ENCODE measurements around the gene TNS1.

- TF ChIP-seq EZH2 (IDR thresholded peaks at IDR 0.05; ENCODE audit: low read length, unreplicated experiment) (no peak), CTCF (conservative IDR thresholded peaks at IDR 0.05; ENCODE audit: low read depth, low read length) (no peak), EZH2phosphoT487 (IDR thresholded peaks at IDR 0.05; ENCODE audit: borderline replicate concordance, low read length) (no peak)
Measured at GRCh38 chr2:217919204-217919603, 83.6 kb downstream of the TNS1 start.
